GM18507 (cell line): ENCODE results near the gene CIDEB.

Source experiments
- DNase-seq: peaks from one replicate; pipeline ENCODE4 v3.0.0; 2011; ENCODE audit warnings: low read depth; ENCODE audit not compliant: insufficient read length; ENCODE audit errors: extremely low spot score
- FAIRE-seq: peaks from 2 replicates; lab custom pipeline; 2011; peaks lifted over from hg19 to GRCh38; lab: Jason Lieb, UNC

The CIDEB gene

DNA sequence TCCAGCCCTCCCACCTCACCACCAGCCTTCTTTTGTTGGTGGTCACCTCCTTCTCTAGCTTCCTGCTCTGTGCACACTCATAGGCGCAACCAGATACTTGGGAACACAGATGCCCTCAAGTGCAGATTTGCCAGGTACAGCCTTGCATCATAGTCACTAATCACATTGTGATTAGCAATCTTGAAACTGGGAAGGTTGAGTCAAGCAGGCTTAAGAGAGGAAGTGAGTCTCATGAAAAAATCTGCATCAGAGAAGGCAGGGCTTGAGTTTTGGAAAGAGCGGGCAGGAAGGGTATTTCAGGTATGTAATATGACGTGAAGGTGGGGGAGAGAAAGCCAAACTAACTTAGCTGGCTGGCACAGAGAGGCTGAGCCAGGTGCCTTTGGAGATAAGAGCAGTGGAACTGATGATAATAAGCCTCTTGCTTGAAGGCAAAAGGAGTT is 33.7 kb downstream of the CIDEB start:
- peak; percentile 50 for DNase-seq
- FAIRE-seq, result peak; percentile 90

DNA sequence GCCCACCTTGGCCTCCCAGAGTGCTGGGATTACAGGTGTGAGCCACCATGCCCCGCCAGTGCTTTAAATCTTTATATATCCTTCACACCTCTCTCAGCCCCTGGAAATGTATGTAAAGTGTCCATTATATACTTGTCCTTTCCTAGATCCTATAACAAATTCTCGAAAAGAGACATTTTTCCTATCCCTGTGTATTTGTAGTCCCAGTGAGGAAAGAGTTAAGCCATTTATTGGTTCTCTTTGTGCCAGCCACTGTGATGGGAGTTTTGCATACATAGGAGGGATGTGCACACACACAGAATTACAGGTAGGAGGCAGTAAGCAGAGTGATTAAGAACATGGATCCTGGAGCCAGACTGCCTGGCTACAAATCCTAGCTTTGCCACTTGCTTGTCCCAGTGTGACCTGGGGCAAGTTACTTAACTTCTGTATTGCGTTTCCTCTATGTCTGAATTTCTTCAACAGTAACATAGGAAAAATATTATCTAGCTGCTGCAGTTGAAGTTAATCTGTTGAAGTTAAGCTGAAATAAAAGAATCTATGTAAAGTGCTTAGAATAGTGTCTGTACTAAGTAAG is 34.3 kb downstream of the CIDEB start:
- no peak for DNase-seq
- no peak for FAIRE-seq

GRCh38 chr14:24272467-24272866 is 35.3 kb downstream of the CIDEB start:
- DNase-seq (no peak), FAIRE-seq (no peak)

GRCh38 chr14:24271834-24272263 is 35.9 kb downstream of the CIDEB start:
- FAIRE-seq (no peak), DNase-seq (no peak)

DNA sequence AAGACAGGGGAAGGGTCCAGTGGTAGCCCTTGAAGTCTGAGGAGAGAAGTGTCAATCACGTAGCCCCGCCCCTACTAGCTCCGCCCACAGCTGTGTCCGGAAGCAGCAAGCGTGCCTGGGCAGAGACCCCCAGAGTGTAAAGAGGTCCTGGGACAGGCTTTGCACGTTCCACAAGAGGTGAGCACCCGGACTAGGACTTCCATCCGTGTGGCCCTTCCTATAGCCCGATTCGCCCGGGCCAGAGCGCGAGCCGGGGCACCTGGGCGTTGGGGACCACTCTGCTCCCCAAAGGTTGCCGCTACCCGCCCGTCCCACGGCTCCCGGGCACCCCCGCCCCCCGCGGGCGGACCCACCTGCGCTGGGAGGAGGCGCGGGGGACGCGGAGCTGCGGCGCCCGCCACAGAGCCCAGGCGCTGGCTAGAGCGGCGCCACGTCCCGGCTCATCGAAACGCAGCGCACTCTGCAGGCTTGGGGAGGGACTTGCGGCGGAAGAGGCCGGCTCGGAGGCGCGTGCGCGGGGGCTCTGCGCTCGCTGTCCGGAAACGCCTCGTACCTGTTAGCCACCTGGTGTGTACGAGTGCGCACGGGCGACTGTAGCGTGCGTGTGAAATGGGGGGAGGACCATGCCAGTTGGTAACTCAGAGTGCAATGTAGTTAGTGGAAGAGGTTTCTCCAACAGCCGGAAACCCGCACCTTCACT is 36.5 kb downstream of the CIDEB start, which contains the start of gene RABGGTA:
RABGGTA (minus strand) TSS at position 464 of the 700 bp plus-strand sequence. CDS start 482 bp downstream, outside the sequence.
- DNase-seq (peak; percentile 96), FAIRE-seq (peak; percentile 85)

DNA sequence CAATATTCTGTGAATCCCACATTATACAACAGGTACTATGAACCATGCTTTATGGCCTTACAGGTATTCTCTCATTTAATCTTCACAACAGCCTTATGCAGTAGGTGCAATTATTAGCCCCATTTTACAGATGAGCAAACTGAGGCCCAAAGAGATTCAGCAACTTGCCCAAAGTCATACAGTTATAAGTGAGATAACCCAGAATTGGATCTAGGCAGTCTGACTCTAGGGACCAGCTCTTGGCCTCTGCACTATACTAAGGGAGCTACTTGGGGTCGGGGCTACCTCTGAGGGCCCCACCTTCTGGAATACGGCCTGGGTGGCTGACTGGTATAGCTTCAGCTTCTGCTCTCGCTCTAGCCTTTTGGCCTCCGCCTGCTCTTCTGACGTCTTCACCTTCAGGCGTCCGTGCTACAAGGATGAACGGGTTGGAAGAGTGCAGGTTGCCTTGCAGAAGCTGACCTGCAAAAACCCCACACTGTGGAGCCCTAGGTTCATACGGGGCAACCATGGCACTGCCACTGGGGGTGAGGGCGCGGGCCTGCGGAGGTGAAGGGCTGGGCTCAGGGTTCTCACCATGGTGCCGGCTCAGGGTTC is 37.1 kb downstream of the CIDEB start:
- DNase-seq, result no peak
- no peak for FAIRE-seq

DNA sequence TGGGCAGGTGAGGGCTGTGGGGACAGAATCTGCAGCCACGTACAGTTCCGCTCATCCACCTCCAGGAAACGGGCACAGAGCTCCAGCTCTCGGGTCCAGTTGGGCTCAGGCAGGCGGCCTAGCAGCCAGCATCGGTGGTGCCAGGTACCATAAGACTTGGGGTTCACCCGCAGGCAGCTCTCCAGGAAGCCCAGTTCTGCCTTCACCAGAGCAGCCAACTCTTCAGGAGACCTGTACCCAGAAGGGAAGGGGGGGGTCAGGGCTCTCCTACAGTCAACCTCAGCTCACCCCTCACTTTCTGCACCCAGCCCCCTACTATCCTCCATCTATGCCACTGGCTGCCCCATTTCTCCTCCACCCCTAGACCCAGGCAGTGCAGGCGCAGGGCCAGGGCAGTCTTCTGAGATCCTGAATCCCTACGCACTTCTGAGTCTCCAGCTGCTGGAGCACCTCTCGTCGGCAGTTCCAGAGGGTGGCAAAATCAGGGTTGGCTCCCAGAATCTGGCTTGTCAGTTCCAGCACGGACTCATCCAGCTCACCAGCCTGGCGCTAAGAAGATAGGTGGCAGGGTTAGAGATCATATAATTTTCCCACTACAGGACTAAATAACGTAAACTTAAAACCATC is 37.8 kb downstream of the CIDEB start:
- DNase-seq (no peak), FAIRE-seq (no peak)

DNA sequence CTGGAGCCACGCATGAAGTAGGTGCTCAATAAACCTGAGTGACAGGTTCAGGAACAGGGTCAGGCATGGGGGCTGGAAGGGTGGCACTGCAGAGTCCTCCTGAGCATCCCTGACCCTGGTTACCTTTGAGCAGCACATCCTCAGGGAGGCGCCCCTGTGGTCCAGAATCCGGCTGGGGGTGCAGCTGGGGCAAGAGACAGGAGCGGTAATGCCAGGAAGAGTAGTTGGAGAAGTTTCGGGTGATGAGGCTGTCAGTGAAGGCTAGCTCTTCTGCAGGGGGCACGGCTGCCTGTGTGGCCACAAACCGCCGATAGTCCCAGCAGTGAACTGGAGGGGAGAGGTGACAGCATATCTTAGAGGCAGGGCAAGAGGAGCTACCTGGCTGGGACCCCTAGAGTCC is 38.4 kb downstream of the CIDEB start:
- DNase-seq (no peak), FAIRE-seq (no peak)

- DNase-seq (no peak), FAIRE-seq (no peak)
Observed at GRCh38 chr14:24268225-24268624, 39.6 kb downstream of the CIDEB start.

DNA sequence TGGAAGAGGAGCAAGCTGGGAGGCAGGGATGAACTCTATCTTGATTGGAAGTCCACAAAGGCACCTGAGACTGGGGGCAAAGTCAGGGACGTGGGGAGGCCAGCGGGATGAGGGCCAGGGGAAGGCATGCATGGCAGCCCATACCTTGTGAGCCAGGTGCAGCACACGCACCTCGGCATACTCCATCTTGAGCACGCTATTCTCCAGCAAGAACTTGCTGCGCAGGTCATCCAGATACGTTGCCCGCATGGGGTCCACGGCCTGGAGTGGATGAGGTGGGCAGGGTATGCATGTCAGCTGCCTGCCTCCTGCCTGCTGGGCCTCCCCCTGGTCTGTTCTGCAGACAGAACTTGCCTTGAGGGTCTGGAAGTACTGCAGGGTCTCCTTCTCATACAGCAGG is 40.3 kb downstream of the CIDEB start:
- no peak for DNase-seq
- FAIRE-seq, result no peak

DNA sequence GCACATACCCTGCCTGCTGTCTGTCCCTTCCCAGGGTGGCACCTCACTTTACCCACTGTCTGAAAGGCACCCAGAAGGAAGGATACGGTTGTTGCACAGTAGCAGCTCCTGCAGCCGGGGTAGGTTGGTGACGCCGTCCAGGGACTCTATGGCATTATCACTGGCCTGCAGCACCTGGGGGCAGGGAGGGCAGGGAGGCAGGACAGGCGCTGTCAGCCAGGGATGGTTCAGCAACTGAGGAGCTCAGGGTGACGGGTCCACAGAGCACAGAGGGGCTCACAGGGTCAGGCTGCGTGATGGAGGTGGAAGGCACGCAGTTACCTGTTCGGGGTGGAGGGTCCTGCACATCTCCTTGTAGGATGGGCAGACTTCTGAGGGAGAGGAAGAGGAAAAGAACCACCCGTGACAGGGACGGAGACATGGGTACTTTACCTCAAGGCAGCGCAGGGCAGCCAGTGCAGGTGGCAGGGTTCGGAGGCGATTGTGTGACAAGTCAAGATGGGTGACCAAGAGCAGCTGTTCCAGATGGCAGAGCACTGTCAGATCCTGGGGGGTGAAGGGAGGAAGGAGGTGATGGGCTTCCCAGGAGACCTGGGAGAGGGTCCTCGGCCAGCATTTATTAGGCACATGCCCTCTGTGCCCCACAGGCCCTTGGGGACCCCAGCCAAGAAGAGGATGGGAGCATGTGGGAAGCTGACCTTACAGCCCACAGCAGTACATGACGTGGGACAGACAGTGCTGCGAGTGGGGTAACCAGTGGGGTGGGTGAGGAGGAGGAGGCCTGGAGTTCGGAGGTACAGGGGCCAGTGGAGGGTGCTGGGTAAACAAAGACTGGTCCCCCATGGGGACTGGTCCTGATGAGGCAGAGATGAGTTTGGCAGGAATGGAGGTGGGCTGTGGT is 41.2 kb downstream of the CIDEB start:
- FAIRE-seq (no peak), DNase-seq (no peak)

DNA sequence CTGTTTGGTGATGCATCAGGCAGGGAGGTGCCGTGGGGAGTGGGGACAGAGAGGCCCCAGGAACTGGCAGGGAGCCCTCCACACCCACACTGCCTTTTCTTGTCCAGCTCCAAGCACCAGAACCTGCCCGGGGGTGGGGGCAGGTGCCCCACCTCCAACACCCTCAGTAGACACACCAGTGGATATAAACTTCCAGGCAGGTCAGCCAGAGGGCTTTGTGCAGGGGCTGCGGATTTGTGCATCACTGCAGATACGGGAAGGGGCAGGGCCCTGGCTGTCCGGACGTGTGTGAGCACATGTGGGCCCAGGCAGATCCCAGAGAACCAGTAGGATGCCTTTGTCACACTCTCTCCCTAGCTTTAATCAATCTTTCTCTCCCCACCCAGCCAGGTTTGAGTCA is 43.5 kb downstream of the CIDEB start:
- no peak for DNase-seq
- FAIRE-seq, result no peak

DNA sequence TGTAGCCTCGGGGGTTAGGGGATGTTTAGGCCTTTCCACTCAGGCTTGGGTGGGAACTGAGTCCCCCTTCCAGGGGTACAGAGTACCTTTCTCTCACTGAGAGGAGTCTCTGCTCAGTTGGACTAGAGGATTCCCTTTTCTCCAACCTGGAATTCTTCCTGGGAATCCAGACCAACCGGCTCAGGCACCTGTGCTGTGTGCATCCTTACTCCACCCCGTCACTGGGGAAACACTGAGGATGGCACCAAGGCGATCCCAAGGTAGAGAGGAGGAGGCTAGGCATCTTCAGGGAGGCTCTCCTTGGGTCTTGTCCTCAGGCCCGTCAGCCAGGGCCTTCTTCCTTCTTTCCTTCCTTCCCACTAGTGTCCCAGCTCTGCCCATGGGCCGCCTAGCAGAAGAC is 43.9 kb downstream of the CIDEB start:
- no peak for FAIRE-seq

DNA sequence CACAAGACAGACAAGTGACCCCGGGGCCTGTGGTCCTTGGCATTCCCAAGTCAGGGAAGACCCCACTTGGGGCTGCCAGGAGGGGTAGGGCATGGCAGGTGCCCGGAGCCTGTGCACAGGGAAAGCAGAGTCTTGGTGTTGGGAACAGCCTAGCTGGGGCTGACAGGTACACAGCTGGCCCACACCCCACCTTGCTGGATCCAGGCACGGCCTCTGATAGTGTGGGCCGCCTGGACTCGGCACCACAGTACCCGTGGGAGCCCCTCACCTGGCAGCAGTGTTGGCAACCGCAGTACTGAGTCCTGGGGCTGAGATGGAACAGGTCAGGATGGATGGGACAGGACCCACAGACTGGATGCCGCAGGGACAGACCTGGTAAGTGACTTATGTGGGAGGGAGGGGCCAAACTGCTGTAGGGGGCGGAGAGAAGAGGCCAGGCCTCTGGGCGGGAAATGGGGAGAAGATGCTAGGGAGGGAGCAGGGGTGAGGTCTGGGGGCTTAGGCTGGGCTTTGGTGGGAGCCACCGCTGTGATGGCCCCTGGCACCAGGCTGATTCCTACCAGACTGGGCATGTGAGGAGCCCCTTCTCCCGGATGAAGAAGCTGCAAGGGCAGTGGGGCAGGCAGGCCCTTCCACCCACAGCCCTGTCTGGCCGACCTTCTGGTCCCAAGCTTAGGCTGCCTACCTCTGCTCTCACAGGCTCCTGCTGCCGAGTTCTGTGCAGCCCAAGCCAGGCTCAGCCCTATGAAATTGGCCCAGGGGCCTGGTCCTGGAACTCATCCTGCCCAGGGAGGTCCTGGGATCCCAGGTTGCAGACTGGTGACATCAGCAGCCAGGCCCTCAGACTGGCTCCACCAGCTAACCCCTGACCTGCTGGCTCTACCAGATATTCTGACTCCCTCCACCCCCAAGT is 44.7 kb downstream of the CIDEB start, which contains the start of gene TGM1:
TGM1 (minus strand) TSS at position 357 of the 913 bp plus-strand sequence. CDS start 825 bp downstream, outside the sequence.
- FAIRE-seq (no peak), DNase-seq (no peak)

More for the DNA sequence above, 43.9 kb downstream of the CIDEB start:
- no peak for DNase-seq

- no peak for DNase-seq
- no peak for FAIRE-seq
Observed at GRCh38 chr14:24261969-24262327, 45.8 kb downstream of the CIDEB start.

DNA sequence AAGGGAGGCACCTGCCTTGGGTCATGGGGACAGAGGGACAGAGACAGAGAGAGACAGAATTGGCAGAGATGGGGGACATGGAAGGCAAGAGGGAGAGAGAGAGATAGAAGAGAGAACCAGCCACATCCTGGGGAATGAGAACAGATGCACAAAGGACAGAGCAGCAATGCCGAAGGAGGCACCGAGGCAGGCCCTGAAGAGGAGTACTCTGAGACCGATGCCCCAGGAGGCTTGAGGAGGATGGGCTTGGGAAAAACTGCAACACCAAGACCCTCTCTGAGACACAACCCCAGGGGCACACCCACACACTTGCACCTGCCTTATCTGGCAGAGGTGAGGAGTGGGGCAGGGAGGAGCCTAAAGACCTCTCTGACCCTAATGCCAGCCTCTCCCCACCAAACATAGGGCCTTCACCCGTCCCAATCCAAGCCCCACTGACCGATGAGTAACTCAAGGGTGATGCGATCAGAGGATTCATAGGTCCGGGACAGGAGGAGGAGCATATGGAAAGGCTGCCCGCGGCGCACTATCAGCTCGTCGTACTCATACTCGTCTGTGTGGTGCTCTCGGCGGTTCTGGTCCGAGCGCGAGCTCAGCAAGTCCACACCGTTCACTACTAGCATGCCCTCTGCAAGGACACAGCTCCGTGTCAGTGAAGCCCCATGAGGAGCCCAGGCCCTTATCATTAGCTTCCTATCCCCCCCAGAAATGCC is 46.4 kb downstream of the CIDEB start:
- no peak for FAIRE-seq

DNA sequence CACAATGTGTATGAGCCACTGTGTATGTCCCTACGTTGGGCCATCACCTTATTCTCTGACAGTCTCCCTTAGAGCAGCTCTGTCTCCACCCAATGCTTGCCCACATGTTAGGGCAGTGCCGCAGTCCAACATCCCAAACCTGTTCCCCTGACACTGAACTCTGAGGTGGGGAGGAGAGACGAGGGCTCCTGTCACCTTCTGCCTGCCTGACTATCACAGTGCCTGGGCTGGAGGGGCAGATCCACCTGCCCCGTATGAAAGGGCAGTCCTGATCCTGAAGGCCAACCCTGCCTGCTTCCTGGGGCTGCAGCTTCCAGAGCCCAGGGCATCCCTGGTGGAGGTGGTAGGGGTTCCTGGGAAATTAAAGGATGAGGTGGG is 47.0 kb downstream of the CIDEB start:
- FAIRE-seq (no peak), DNase-seq (no peak)

More for the DNA sequence above, 46.4 kb downstream of the CIDEB start:
- no peak for DNase-seq
